BE2C (cell line): ENCODE data around the gene GPATCH1.

Experiments used
- DNase-seq: peaks from one replicate; pipeline ENCODE4 v3.0.0-alpha.2; 2020
- H3K27me3 ChIP-seq: fragments of 250-450 bp; sonication (Bioruptor Pico); 2 replicates; pipeline ENCODE4 v1.5.1; 2020; ENCODE audit warnings: mild to moderate bottlenecking
- H3K36me3 ChIP-seq: fragments of 250-450 bp; sonication (Bioruptor Pico); 2 replicates; pipeline ENCODE4 v1.5.1; 2020; ENCODE audit warnings: mild to moderate bottlenecking
- H3K4me1 ChIP-seq: fragments of 250-450 bp; sonication (Bioruptor Pico); 2 replicates; pipeline ENCODE4 v1.5.1; 2020
- H3K4me3 ChIP-seq: 2 replicates; pipeline ENCODE4 v1.5.1; 2011; ENCODE audit warnings: low read depth, low read length
- H3K9me3 ChIP-seq: fragments of 250-450 bp; sonication (Bioruptor Pico); 2 replicates; pipeline ENCODE4 v1.5.1; 2020
- CTCF ChIP-seq: IDR thresholded peaks from 2 replicates; pipeline ENCODE4 v1.5.1; 2012; ENCODE audit warnings: mild to moderate bottlenecking, low read depth, low read length

GPATCH1 gene

GRCh38 chr19:33102893-33103292 is 21.9 kb downstream of the GPATCH1 start:
- Histone ChIP-seq H3K9me3 (no peaks in the 10 kb centered on the region), H3K4me1 (no peaks in the 10 kb centered on the region), H3K27me3 (no peaks in the 10 kb centered on the region), H3K36me3 (peaks cover 26% of the 10 kb centered on the region), H3K4me3 (no peak overlapping the region)
- TF ChIP-seq CTCF = no peak
- no peak for DNase-seq

GRCh38 chr19:33108161-33108560 is 27.2 kb downstream of the GPATCH1 start:
- peaks cover 46% of the 10 kb centered on the region for H3K36me3 ChIP-seq
- H3K4me3 ChIP-seq = no peak overlapping the region
- no peaks in the 10 kb centered on the region for H3K27me3 ChIP-seq
- no peaks in the 10 kb centered on the region for H3K4me1 ChIP-seq
- no peak for TF ChIP-seq CTCF
- no peak for DNase-seq
- H3K9me3 ChIP-seq = no peaks in the 10 kb centered on the region

GRCh38 chr19:33110137-33110910 is 29.3 kb downstream of the GPATCH1 start:
- H3K4me1 ChIP-seq = no peaks in the 10 kb centered on the region
- H3K9me3 ChIP-seq = no peaks in the 10 kb centered on the region
- peaks cover 53% of the 10 kb centered on the region for H3K36me3 ChIP-seq
- H3K27me3 ChIP-seq = no peaks in the 10 kb centered on the region
- no peak for DNase-seq
- H3K4me3 ChIP-seq = no peak overlapping the region
- no peak for TF ChIP-seq CTCF

- no peaks in the 10 kb centered on the region for H3K27me3 ChIP-seq
- no peaks in the 10 kb centered on the region for H3K4me1 ChIP-seq
- H3K4me3 ChIP-seq = no peak overlapping the region
- no peak for TF ChIP-seq CTCF
- no peaks in the 10 kb centered on the region for H3K9me3 ChIP-seq
- DNase-seq = no peak
- H3K36me3 ChIP-seq = peaks cover 55% of the 10 kb centered on the region
These were observed 30.6 kb downstream of the GPATCH1 start for GRCh38 chr19:33111587-33111986.

GRCh38 chr19:33114312-33114711 is 33.3 kb downstream of the GPATCH1 start:
- Histone ChIP-seq H3K36me3 (peaks cover 53% of the 10 kb centered on the region), H3K27me3 (no peaks in the 10 kb centered on the region), H3K9me3 (no peaks in the 10 kb centered on the region), H3K4me1 (no peaks in the 10 kb centered on the region), H3K4me3 (no peak overlapping the region)
- no peak for DNase-seq
- no peak for TF ChIP-seq CTCF

GRCh38 chr19:33117501-33117900 is 36.5 kb downstream of the GPATCH1 start:
- Histone ChIP-seq H3K4me3 (no peak overlapping the region), H3K36me3 (peaks cover 34% of the 10 kb centered on the region), H3K4me1 (no peaks in the 10 kb centered on the region), H3K27me3 (no peaks in the 10 kb centered on the region), H3K9me3 (no peaks in the 10 kb centered on the region)
- TF ChIP-seq CTCF = no peak
- no peak for DNase-seq
